C4-2B (cell line): Measurements from ENCODE around the gene PALMD.

Source experiments
- CTCF ChIP-seq: fragments of 450-650 bp; conservative IDR thresholded peaks from 2 replicates; pipeline ENCODE4 v1.5.1; 2017; ENCODE audit warnings: mild to moderate bottlenecking
- ZFX ChIP-seq: fragments of 450-650 bp; IDR thresholded peaks from 2 replicates; pipeline ENCODE4 v1.6.1; 2017

- TF ChIP-seq CTCF (no peak), ZFX (no peak)
Measured at GRCh38 chr1:99639945-99640344, 6.0 kb upstream of the PALMD start.
